Gastroesophageal sphincter (tissue), 3 donors: Measurements from ENCODE around the gene U2AF2.

Experiments used
- CTCF ChIP-seq, 4 experiments: fragments of 200-600 bp in 2 of 4; fragments of 450-650 bp in 2 of 4; sonication (generic) in 1 of 4; IDR thresholded peaks; one replicate each; pipeline ENCODE4 v1.5.1; 2017 to 2019; ENCODE audit warnings: antibody characterized with exemption in 4 of 4, mild to moderate bottlenecking in 2 of 4, moderate library complexity in 2 of 4
- EP300 ChIP-seq: sonication (generic); formaldehyde crosslinking; IDR thresholded peaks from one replicate; pipeline ENCODE4 v1.6.1; 2017; ENCODE audit warnings: antibody characterized with exemption, mild to moderate bottlenecking
- POLR2A ChIP-seq, 2 donors: fragments of 450-650 bp; IDR thresholded peaks; one replicate each; pipeline ENCODE4 v1.6.1; 2017; ENCODE audit warnings: antibody characterized with exemption in 2 of 2, mild to moderate bottlenecking in 2 of 2, moderate library complexity in 1 of 2
- POLR2AphosphoS5 ChIP-seq: sonication (generic); formaldehyde crosslinking; IDR thresholded peaks from one replicate; pipeline ENCODE4 v1.6.1; 2017; ENCODE audit warnings: antibody characterized with exemption

DNA sequence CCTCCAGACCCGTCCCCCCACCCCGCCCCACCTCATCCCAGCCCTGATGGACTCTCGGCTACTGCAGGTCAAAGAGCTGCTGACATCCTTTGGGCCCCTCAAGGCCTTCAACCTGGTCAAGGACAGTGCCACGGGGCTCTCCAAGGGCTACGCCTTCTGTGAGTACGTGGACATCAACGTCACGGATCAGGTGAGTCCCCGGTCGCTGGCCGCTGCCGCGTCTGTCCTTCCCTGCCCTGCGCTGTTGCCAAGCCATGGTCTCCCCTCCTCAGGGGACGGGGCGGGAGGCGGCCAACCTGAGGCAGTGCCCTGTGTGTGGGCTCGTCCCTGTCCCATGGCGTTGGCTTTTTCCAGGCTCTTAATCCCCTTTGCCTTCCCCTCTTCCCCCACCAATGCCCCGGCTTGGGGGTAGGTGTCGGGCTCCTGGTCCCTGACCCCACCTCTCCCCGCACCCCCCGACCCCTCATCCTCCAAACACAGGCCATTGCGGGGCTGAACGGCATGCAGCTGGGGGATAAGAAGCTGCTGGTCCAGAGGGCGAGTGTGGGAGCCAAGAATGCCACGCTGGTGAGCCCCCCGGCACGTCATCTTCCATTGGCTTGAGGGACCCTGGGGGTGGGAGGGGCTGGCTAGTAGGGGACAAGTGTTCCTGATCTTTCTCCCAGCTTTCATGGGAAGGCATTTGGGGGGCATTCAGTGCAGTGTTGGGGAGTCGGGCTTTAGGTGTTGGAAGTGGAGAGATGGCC lies 13.9 kb downstream of the U2AF2 start:
- no peak for TF ChIP-seq CTCF (IDR thresholded peaks at IDR 0.05)
- no peak for TF ChIP-seq EP300
- no peak for TF ChIP-seq POLR2AphosphoS5
- no peak for TF ChIP-seq POLR2A (IDR thresholded peaks at IDR 0.05)
